OCI-LY3 (cell line): Measurements from ENCODE around the gene EHD2.

ENCODE experiments used
- H2AFZ ChIP-seq: fragments of 200-600, 300-600 bp; shearing (Covaris generic); 2 replicates; pipeline ENCODE4 v1.6.0; 2014; ENCODE audit warnings: antibody characterized with exemption, low read depth, low read length
- H3K27ac ChIP-seq: fragments of 200-600, 300-600 bp; sonication (generic); 2 replicates; pipeline ENCODE4 v1.5.1; 2014; ENCODE audit warnings: mild to moderate bottlenecking, low read length, moderate library complexity, mixed read lengths
- H3K27me3 ChIP-seq: fragments of 200-600, 300-600 bp; sonication (generic); 2 replicates; pipeline ENCODE4 v1.6.1; 2014; ENCODE audit warnings: low read depth, low read length, mixed read lengths
- H3K36me3 ChIP-seq: fragments of 200-600, 300-600 bp; sonication (generic); replicated peaks from 2 replicates; pipeline ENCODE3; 2014; ENCODE audit warnings: low read depth, low read length, mixed read lengths
- H3K4me1 ChIP-seq: fragments of 300-600, 200-600 bp; sonication (generic); 2 replicates; pipeline ENCODE4 v1.6.1; 2014; ENCODE audit warnings: low read length, mixed read lengths
- H3K4me2 ChIP-seq: fragments of 200-600, 300-600 bp; sonication (generic); 2 replicates; pipeline ENCODE4 v1.6.1; 2014; ENCODE audit warnings: low read length, mixed read lengths
- H3K4me3 ChIP-seq: fragments of 300-600, 200-600 bp; sonication (generic); 2 replicates; pipeline ENCODE4 v1.5.1; 2014; ENCODE audit warnings: antibody characterized with exemption, mild to moderate bottlenecking, low read length, moderate library complexity
- H3K79me2 ChIP-seq: fragments of 300-600, 200-600 bp; shearing (Covaris generic); 2 replicates; pipeline ENCODE4 v1.6.1; 2014; ENCODE audit warnings: mild to moderate bottlenecking, low read length, mixed read lengths
- H3K9ac ChIP-seq: fragments of 300-600, 200-600 bp; shearing (Covaris generic); 2 replicates; pipeline ENCODE4 v1.6.0; 2014; ENCODE audit warnings: mild to moderate bottlenecking, low read length, moderate library complexity
- H3K9me3 ChIP-seq: fragments of 200-600, 300-600 bp; shearing (Covaris generic); 2 replicates; pipeline ENCODE4 v1.6.1; 2014; ENCODE audit warnings: low read length, mixed read lengths; ENCODE audit not compliant: insufficient read depth
- H4K20me1 ChIP-seq: fragments of 200-600, 300-600 bp; sonication (generic); 2 replicates; pipeline ENCODE4 v1.6.1; 2016; ENCODE audit warnings: low read length, mixed read lengths; ENCODE audit not compliant: insufficient read depth
- EZH2phosphoT487 ChIP-seq: fragments of 200-600 bp; shearing (Covaris generic); IDR thresholded peaks from 2 replicates; pipeline ENCODE4 v1.6.1; 2018; ENCODE audit warnings: antibody characterized with exemption, mixed run types, low read depth
- TF ChIP-seq, protein P1 (sequence below): fragments of 200-600, 300-600 bp; sonication (generic); IDR thresholded peaks from 2 replicates; pipeline ENCODE4 v1.5.1; 2014; ENCODE audit warnings: antibody characterized with exemption, low read length, low read depth

EHD2 gene

DNA sequence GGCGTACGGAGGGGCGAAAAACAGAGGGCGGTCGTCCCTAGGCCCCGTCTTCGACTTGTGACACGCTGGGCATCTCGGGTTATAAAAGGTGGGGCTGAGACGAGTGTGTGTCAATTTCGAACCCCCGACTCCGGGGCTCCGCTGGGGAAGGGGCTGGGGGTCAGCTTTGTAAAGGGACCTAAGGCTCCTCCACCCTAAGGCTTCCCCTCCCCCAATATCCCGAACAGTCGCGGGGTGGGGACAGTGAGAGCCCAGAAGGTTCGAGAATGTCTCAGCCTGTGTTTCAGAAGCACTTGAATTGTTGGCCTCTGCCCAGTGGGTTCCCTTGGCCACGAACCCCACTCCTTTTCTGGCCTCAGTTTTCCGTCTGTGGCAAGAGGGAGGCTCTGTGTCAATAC is 65.7 kb downstream of the EHD2 start:
- Histone ChIP-seq H3K4me3 (peak overlapping the region; percentile 86), H3K36me3 (no peaks in the 10 kb centered on the region), H4K20me1 (no peaks in the 10 kb centered on the region), H3K27ac (peak overlapping the region; percentile 60; the same call in 1 of the 2 replicates), H3K27me3 (no peaks in the 10 kb centered on the region), H3K4me2 (peak overlapping the region; percentile 94), H3K79me2 (peaks cover 16% of the 10 kb centered on the region), H3K9ac (peak overlapping the region; percentile 88), H3K4me1 (peaks cover 9% of the 10 kb centered on the region), H3K9me3 (no peaks in the 10 kb centered on the region), H2AFZ (peak overlapping the region; percentile 96)
- TF ChIP-seq EZH2phosphoT487, result no peak
- TF ChIP-seq, protein P1, sequence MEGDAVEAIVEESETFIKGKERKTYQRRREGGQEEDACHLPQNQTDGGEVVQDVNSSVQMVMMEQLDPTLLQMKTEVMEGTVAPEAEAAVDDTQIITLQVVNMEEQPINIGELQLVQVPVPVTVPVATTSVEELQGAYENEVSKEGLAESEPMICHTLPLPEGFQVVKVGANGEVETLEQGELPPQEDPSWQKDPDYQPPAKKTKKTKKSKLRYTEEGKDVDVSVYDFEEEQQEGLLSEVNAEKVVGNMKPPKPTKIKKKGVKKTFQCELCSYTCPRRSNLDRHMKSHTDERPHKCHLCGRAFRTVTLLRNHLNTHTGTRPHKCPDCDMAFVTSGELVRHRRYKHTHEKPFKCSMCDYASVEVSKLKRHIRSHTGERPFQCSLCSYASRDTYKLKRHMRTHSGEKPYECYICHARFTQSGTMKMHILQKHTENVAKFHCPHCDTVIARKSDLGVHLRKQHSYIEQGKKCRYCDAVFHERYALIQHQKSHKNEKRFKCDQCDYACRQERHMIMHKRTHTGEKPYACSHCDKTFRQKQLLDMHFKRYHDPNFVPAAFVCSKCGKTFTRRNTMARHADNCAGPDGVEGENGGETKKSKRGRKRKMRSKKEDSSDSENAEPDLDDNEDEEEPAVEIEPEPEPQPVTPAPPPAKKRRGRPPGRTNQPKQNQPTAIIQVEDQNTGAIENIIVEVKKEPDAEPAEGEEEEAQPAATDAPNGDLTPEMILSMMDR, result no peak

DNA sequence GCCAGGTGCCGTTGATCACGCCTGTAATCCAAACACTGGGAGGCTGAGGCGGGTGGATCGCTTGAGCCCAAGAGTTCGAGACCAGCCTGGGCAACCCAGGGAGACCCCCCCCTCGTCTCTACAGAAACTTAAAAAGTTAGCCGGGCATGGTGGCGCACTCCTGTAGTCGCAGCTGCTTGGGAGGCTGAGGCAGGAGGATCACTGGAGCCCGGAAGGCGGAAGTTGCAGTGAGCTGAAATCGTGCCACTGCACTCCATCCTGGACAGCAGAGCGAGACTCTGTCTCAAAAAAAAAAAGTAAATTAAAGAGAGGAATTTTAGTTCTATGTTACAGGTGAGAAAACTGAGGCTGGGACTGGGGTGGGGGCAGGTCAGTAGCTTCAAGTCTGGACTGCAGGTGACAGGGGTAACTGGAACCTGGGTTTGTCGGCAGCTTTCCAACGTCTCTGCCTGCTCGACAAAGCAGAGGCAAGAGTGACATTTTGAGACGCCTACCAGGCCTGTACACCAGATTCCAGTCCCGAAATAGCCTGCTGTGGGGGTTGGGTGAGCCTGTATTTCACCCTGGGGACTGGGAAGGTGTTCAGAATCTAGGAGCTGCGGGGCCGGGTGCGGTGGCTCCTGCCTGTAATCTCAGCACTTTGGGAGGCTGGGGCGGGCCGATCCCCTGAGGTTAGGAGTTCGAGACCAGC is 66.4 kb downstream of the EHD2 start:
- TF ChIP-seq, protein P1, result no peak
- no peak for TF ChIP-seq EZH2phosphoT487
- H3K27me3 ChIP-seq, result no peaks in the 10 kb centered on the region
- peaks cover 9% of the 10 kb centered on the region for H3K4me1 ChIP-seq
- peaks cover 4% of the 10 kb centered on the region for H3K36me3 ChIP-seq
- peaks cover 16% of the 10 kb centered on the region for H3K79me2 ChIP-seq
- H4K20me1 ChIP-seq, result no peaks in the 10 kb centered on the region
- peak overlapping the region; percentile 86 for H3K4me3 ChIP-seq
- H3K4me2 ChIP-seq, result peak overlapping the region; percentile 94
- H3K27ac ChIP-seq, result no peak overlapping the region
- no peaks in the 10 kb centered on the region for H3K9me3 ChIP-seq
- H3K9ac ChIP-seq, result peak overlapping the region; percentile 88
- H2AFZ ChIP-seq, result no peak overlapping the region

DNA sequence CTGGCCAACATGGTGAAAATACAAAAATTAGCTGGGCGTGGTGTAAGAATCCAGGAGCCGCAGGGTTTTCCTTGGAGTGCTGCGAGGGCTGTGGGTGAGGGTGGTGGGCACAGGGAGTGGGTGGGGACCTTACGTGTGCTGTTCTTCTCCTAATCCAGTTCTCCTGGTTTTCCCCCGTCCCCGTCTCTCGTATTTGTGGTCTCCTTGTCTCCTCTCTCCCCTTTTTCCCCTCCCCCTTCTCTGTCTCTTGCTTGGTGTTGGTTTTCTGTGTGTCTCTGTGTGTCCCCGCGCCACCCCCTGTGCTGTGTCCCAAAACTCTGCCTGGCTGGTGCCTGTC is 67.0 kb downstream of the EHD2 start:
- TF ChIP-seq EZH2phosphoT487, result no peak
- TF ChIP-seq, protein P1, result no peak

DNA sequence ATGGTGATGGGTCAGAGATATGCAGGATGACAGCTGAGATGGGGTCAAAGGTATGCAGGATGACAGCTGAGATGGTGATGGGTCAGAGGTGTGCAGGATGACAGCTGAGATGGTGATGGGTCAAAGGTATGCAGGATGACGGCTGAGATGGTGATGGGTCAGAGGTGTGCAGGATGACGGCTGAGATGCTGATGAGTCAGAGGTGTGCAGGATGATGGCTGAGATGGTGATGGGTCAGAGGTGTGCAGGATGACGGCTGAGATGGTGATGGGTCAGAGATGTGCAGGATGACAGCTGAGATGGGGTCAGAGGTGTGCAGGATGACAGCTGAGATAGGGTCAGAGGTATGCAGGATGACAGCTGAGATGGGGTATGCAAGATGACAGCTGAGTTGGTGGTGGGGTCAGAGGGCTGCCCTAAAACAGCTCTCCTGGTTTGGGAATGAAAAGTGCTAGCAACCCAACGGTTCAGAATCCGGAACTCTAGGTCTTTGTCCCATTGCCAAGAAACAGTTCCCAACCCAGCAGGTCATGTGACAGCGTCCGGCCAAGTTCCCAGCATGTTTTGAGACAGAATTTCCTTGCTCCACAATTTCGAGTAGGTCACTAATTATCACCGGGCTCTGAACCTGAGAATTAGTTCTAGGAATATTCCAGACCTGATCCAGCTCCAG is 68.5 kb downstream of the EHD2 start:
- H3K36me3 ChIP-seq, result peaks cover 7% of the 10 kb centered on the region
- no peak overlapping the region for H3K4me3 ChIP-seq

More for the DNA sequence above, 67.0 kb downstream of the EHD2 start:
- Histone ChIP-seq H3K79me2 (peaks cover 16% of the 10 kb centered on the region), H3K27ac (no peak overlapping the region), H3K9ac (no peak overlapping the region), H3K36me3 (peaks cover 4% of the 10 kb centered on the region), H4K20me1 (no peaks in the 10 kb centered on the region), H3K4me1 (peaks cover 9% of the 10 kb centered on the region), H3K9me3 (no peaks in the 10 kb centered on the region), H3K4me3 (no peak overlapping the region), H2AFZ (no peak overlapping the region), H3K27me3 (no peaks in the 10 kb centered on the region), H3K4me2 (no peak overlapping the region)

More for the DNA sequence above, 68.5 kb downstream of the EHD2 start:
- Histone ChIP-seq H3K4me2 (no peak overlapping the region), H3K4me1 (peaks cover 9% of the 10 kb centered on the region), H3K9ac (no peak overlapping the region), H2AFZ (no peak overlapping the region), H3K79me2 (peaks cover 16% of the 10 kb centered on the region), H3K27me3 (no peaks in the 10 kb centered on the region), H3K9me3 (no peaks in the 10 kb centered on the region), H3K27ac (no peak overlapping the region), H4K20me1 (no peaks in the 10 kb centered on the region)
- TF ChIP-seq, protein P1, result no peak
